Naive thymus-derived CD4-positive, alpha-beta T cell (primary cell): Measurements from ENCODE around the gene RASL12. TPM values are rescaled to one million over a fixed set of nuclear protein-coding genes. Genes with fewer than 3 reads are reported as not detected.

Experiments used
- ATAC-seq: fragments of 150-1000 bp; cut with Tn5 transposase; 2 replicates; pipeline ENCODE4 v1.10.0; 2021; ENCODE audit warnings: mild to moderate bottlenecking, moderate library complexity
- CTCF ChIA-PET: fragments of 350-600 bp; sonication (Branson Sonifier 250); formaldehyde crosslinking; loops from one replicate; lab custom pipeline; 2021; ENCODE audit warnings: antibody characterized with exemption; lab: Charles Lee
- POLR2A ChIA-PET: fragments of 350-600 bp; sonication (Branson Sonifier 250); formaldehyde crosslinking; loops from one replicate; lab custom pipeline; 2021; ENCODE audit warnings: antibody characterized with exemption, inconsistent platforms; lab: Charles Lee
- DNase-seq, 9 donors: peaks; one replicate each; pipeline versions ENCODE4 v3.0.0 to v3.0.0-alpha.2; 2020 to 2022; ENCODE audit warnings: mixed read lengths in 1 of 9
- H3K27ac ChIP-seq: one replicate; pipeline ENCODE4 v1.7.0; 2013; ENCODE audit warnings: mild to moderate bottlenecking, low read depth, low read length, moderate library complexity
- H3K27me3 ChIP-seq, 2 donors: one replicate each; pipeline ENCODE4 v1.7.0; 2013; ENCODE audit warnings: low read length in 2 of 2, mild to moderate bottlenecking in 2 of 2, moderate library complexity in 2 of 2; ENCODE audit not compliant: control insufficient read depth in 2 of 2, insufficient read depth in 2 of 2
- H3K36me3 ChIP-seq, 3 experiments: 1 replicate in 2 of 3; 2 replicates in 1 of 3; pipeline ENCODE4 v1.7.0; 2013; ENCODE audit warnings: low read length in 3 of 3, mild to moderate bottlenecking in 3 of 3, moderate library complexity in 1 of 3; ENCODE audit not compliant: insufficient read depth in 3 of 3, control insufficient read depth in 2 of 3
- H3K4me1 ChIP-seq, 2 donors: one replicate each; pipeline ENCODE4 v1.7.0; 2013; ENCODE audit warnings: low read length in 2 of 2, mild to moderate bottlenecking in 2 of 2, moderate library complexity in 1 of 2; ENCODE audit not compliant: control insufficient read depth in 2 of 2, insufficient read depth in 2 of 2
- H3K4me3 ChIP-seq: 2 replicates; pipeline ENCODE4 v1.7.0; 2013; ENCODE audit warnings: mild to moderate bottlenecking, low read length
- H3K9me3 ChIP-seq, 3 experiments: 1 replicate in 2 of 3; 2 replicates in 1 of 3; pipeline ENCODE4 v1.7.0; 2013; ENCODE audit warnings: low read length in 3 of 3; ENCODE audit not compliant: control insufficient read depth in 2 of 3
- H3K27ac Mint-ChIP-seq, 9 donors: one replicate each; pipeline ENCODE4 v1.8.0; 2020 to 2022; ENCODE audit warnings: mixed read lengths in 9 of 9, mild to moderate bottlenecking in 8 of 9, moderate library complexity in 5 of 9, inconsistent platforms in 2 of 9
- H3K27me3 Mint-ChIP-seq, 5 donors: one replicate each; pipeline ENCODE4 v1.8.0; 2021 to 2022; ENCODE audit warnings: mixed read lengths in 5 of 5, mild to moderate bottlenecking in 1 of 5
- H3K36me3 Mint-ChIP-seq, 5 donors: one replicate each; pipeline ENCODE4 v1.8.0; 2020 to 2022; ENCODE audit warnings: mixed read lengths in 5 of 5, mild to moderate bottlenecking in 3 of 5, inconsistent platforms in 1 of 5
- H3K4me1 Mint-ChIP-seq, 7 donors: one replicate each; pipeline ENCODE4 v1.8.0; 2020 to 2022; ENCODE audit warnings: mixed read lengths in 7 of 7, mild to moderate bottlenecking in 3 of 7, inconsistent platforms in 1 of 7
- H3K4me3 Mint-ChIP-seq, 10 donors: one replicate each; pipeline ENCODE4 v1.8.0; 2020 to 2022; ENCODE audit warnings: mild to moderate bottlenecking in 10 of 10, mixed read lengths in 10 of 10, moderate library complexity in 6 of 10, inconsistent platforms in 2 of 10
- H3K9me3 Mint-ChIP-seq, 11 donors: one replicate each; pipeline ENCODE4 v1.8.0; 2020 to 2022; ENCODE audit warnings: mixed read lengths in 11 of 11, mild to moderate bottlenecking in 4 of 11, inconsistent platforms in 1 of 11, moderate library complexity in 1 of 11
- intact Hi-C, 2 donors: fragments of 100-400 bp; cut with micrococcal nuclease; formaldehyde crosslinking; loops; one replicate each; pipeline ENCODE4 v1.15.1; 2023
- polyA plus RNA-seq, 2 donors: library from polyadenylated mRNA; unstranded; fragments of 300-500 nt; fragmentation: Illumina TruSeq; gene quantifications; one replicate each; pipeline ENCODE4 v1.2.3, GENCODE V29; 2021
- total RNA-seq, 6 experiments: library from RNA in 5 of 6; stranded (reverse) in 5 of 6; gene quantifications; 1 replicate in 5 of 6; 2 replicates in 1 of 6; pipeline ENCODE4 v1.2.3 and lab custom pipeline; 2021 to 2026

The RASL12 gene
- total and polyA plus RNA-seq, 7 experiments from 2014 or later = not detected

DNA sequence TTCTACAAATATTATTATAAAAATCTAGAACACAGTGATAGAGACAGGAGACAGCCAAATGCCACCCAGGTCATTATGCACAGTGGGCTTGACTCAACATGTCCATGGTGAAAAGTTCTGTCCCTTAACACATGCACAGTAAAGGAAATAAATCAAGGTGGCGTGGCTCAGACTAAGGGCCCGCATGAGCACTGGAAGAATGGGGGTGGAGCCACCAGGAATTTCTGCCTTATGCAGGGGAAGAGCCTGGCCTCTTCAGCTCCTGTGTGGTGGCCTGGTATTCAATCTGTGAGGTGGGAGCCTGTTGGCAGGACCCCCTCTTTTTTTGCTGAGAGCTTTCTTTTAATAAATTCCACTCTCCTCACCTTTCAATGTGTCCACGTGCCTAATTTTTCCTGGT, 60.9 kb downstream of the RASL12 start:
- H3K4me3 ChIP-seq = no peak overlapping the region
- H3K27me3 Mint-ChIP-seq = no peaks in the 10 kb centered on the region
- H3K36me3 ChIP-seq = peaks cover 0 to 10% (median 0%) of the 10 kb centered on the region in 3 experiments
- peaks cover 0 to 21% (median 9%) of the 10 kb centered on the region in 5 donors for H3K36me3 Mint-ChIP-seq
- ATAC-seq (no peak), DNase-seq (no peak)
- H3K27me3 ChIP-seq = no peaks in the 10 kb centered on the region
- intact Hi-C loops = no loop called here
- no peak overlapping the region for H3K4me3 Mint-ChIP-seq
- no peak overlapping the region for H3K27ac ChIP-seq
- H3K27ac Mint-ChIP-seq = no peak overlapping the region
- H3K9me3 ChIP-seq = no peaks in the 10 kb centered on the region
- CTCF ChIA-PET = no interaction called here
- H3K4me1 Mint-ChIP-seq = peaks cover 0 to 5% (median 0%) of the 10 kb centered on the region in 7 donors
- POLR2A ChIA-PET = no interaction called here
- H3K4me1 ChIP-seq = no peaks in the 10 kb centered on the region
- H3K9me3 Mint-ChIP-seq = peaks cover 0 to 1% (median 0%) of the 10 kb centered on the region in 11 donors

DNA sequence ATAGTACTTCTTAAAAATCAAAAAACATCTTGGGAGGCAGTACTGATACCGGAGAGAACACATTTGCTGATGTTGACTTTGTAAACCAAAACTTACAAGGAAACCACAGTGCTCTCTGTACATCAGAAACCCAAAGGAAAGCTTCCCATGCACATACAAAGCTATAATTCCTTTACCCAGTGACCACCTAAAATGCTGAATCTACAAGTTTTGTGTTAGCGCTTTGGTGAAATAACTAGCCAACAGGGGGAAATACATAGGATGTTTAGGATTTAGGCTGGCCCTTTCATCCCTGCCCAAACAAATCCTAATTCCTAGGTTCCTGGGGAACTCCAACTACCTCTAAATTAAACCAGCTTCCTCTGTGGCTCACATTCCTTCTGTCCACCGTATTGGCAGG, 62.8 kb downstream of the RASL12 start:
- Histone ChIP-seq H3K4me1 (no peaks in the 10 kb centered on the region), H3K27me3 (no peaks in the 10 kb centered on the region), H3K36me3 (peaks cover 0 to 10% (median 0%) of the 10 kb centered on the region in 3 experiments), H3K27ac (no peak overlapping the region), H3K4me3 (no peak overlapping the region), H3K9me3 (no peaks in the 10 kb centered on the region)
- H3K27me3 Mint-ChIP-seq = no peaks in the 10 kb centered on the region
- no peak overlapping the region for H3K4me3 Mint-ChIP-seq
- peak overlapping the region in 1 of 9 donors; percentile 77 for H3K27ac Mint-ChIP-seq
- peaks cover 0 to 1% (median 0%) of the 10 kb centered on the region in 11 donors for H3K9me3 Mint-ChIP-seq
- H3K36me3 Mint-ChIP-seq = peaks cover 0 to 19% (median 9%) of the 10 kb centered on the region in 5 donors
- DNase-seq (no peak), ATAC-seq (no peak)
- POLR2A ChIA-PET = no interaction called here
- CTCF ChIA-PET = interaction anchor here (0.7 kb wide), 1 partner anchor 99 kb away, joined by 3 read pairs; no protein-coding TSS in a partner anchor
- intact Hi-C loops = no loop called here
- H3K4me1 Mint-ChIP-seq = peaks cover 0 to 4% (median 0%) of the 10 kb centered on the region in 7 donors

Other genes with a start within 250 kb of the RASL12 start
- 10 to 100 TPM in 1 of 5 experiments, 1 to 10 TPM in 1, under 1 TPM in 1, not detected in 2; 0.34 to 30.2 (median 1.0) TPM for gene PIF1, start 242.3 kb downstream of the RASL12 start, total RNA-seq
- gene PIF1, start 242.3 kb downstream of the RASL12 start, polyA plus RNA-seq = not detected
- gene PLEKHO2, start 226.1 kb downstream of the RASL12 start, total RNA-seq = 10 to 100 TPM in 4 of 5 experiments, 1 to 10 TPM in 1; 8.6 to 52.3 (median 14.0) TPM
- gene PLEKHO2, start 226.1 kb downstream of the RASL12 start, polyA plus RNA-seq = 10 to 100 TPM; 10.3 to 20.9 TPM
- 1 to 10 TPM; 3.3 to 9.3 (median 4.0) TPM for gene ANKDD1A, start 156.1 kb downstream of the RASL12 start, total RNA-seq
- 1 to 10 TPM in 1 of 2 donors, under 1 TPM in 1; 0.20 to 2.0 TPM for gene ANKDD1A, start 156.1 kb downstream of the RASL12 start, polyA plus RNA-seq
- gene SPG21, start 78.1 kb downstream of the RASL12 start, total RNA-seq = 10 to 100 TPM; 42.5 to 72.3 (median 60.0) TPM
- gene SPG21, start 78.1 kb downstream of the RASL12 start, polyA plus RNA-seq = 100 to 1,000 TPM; 123 to 140 TPM
- gene MTFMT, start 38.4 kb downstream of the RASL12 start, total RNA-seq = 10 to 100 TPM in 4 of 5 experiments, 1 to 10 TPM in 1; 7.1 to 24.8 (median 12.7) TPM
- gene MTFMT, start 38.4 kb downstream of the RASL12 start, polyA plus RNA-seq = 10 to 100 TPM; 19.7 to 21.5 TPM
- not detected for gene SLC51B, start 22.6 kb downstream of the RASL12 start, total RNA-seq
- not detected for gene SLC51B, start 22.6 kb downstream of the RASL12 start, polyA plus RNA-seq
- gene KBTBD13, start 8.8 kb upstream of the RASL12 start, total RNA-seq = not detected
- not detected for gene KBTBD13, start 8.8 kb upstream of the RASL12 start, polyA plus RNA-seq
- gene UBAP1L, start 47.2 kb upstream of the RASL12 start, total RNA-seq = 10 to 100 TPM in 4 of 5 experiments, 1 to 10 TPM in 1; 6.4 to 17.1 (median 13.5) TPM
- under 1 TPM; 0.09 to 0.20 TPM for gene UBAP1L, start 47.2 kb upstream of the RASL12 start, polyA plus RNA-seq
- 10 to 100 TPM; 23.0 to 38.6 (median 36.9) TPM for gene PDCD7, start 65.8 kb upstream of the RASL12 start, total RNA-seq
- gene PDCD7, start 65.8 kb upstream of the RASL12 start, polyA plus RNA-seq = 10 to 100 TPM; 10.6 to 26.5 TPM
- gene CLPX, start 117.4 kb upstream of the RASL12 start, total RNA-seq = 10 to 100 TPM; 33.4 to 56.3 (median 51.1) TPM
- 10 to 100 TPM; 34.1 to 37.0 TPM for gene CLPX, start 117.4 kb upstream of the RASL12 start, polyA plus RNA-seq
- under 1 TPM; 0.05 to 0.49 (median 0.44) TPM for gene CILP, start 143.5 kb upstream of the RASL12 start, total RNA-seq
- gene CILP, start 143.5 kb upstream of the RASL12 start, polyA plus RNA-seq = under 1 TPM in 1 of 2 donors, not detected in 1; 0.10 TPM
- 10 to 100 TPM; 10.9 to 21.5 (median 15.7) TPM for gene PARP16, start 218.9 kb upstream of the RASL12 start, total RNA-seq
- 10 to 100 TPM; 28.1 to 45.7 TPM for gene PARP16, start 218.9 kb upstream of the RASL12 start, polyA plus RNA-seq
- not detected for gene RNU5A-1, start 228.1 kb upstream of the RASL12 start, total RNA-seq
- not detected for gene RNU5A-1, start 228.1 kb upstream of the RASL12 start, polyA plus RNA-seq
- 10 to 100 TPM in 1 of 5 experiments, not detected in 4; 18.9 TPM for gene RNU5B-1, start 236.7 kb upstream of the RASL12 start, total RNA-seq
- gene RNU5B-1, start 236.7 kb upstream of the RASL12 start, polyA plus RNA-seq = not detected